Naive thymus-derived CD4-positive, alpha-beta T cell (primary cell): ENCODE data around the gene SMPX. TPM values are rescaled to one million over a fixed set of nuclear protein-coding genes. Genes with fewer than 3 reads are reported as not detected.

ENCODE experiments used
- ATAC-seq: fragments of 150-1000 bp; cut with Tn5 transposase; 2 replicates; pipeline ENCODE4 v1.10.0; 2021; ENCODE audit warnings: mild to moderate bottlenecking, moderate library complexity
- CTCF ChIA-PET: fragments of 350-600 bp; sonication (Branson Sonifier 250); formaldehyde crosslinking; loops from one replicate; lab custom pipeline; 2021; ENCODE audit warnings: antibody characterized with exemption; lab: Charles Lee
- POLR2A ChIA-PET: fragments of 350-600 bp; sonication (Branson Sonifier 250); formaldehyde crosslinking; loops from one replicate; lab custom pipeline; 2021; ENCODE audit warnings: antibody characterized with exemption, inconsistent platforms; lab: Charles Lee
- DNase-seq, 9 donors: peaks; one replicate each; pipeline versions ENCODE4 v3.0.0 to v3.0.0-alpha.2; 2020 to 2022; ENCODE audit warnings: mixed read lengths in 1 of 9
- H3K27ac ChIP-seq: one replicate; pipeline ENCODE4 v1.7.0; 2013; ENCODE audit warnings: mild to moderate bottlenecking, low read depth, low read length, moderate library complexity
- H3K27me3 ChIP-seq, 2 donors: one replicate each; pipeline ENCODE4 v1.7.0; 2013; ENCODE audit warnings: low read length in 2 of 2, mild to moderate bottlenecking in 2 of 2, moderate library complexity in 2 of 2; ENCODE audit not compliant: control insufficient read depth in 2 of 2, insufficient read depth in 2 of 2
- H3K36me3 ChIP-seq, 3 experiments: 1 replicate in 2 of 3; 2 replicates in 1 of 3; pipeline ENCODE4 v1.7.0; 2013; ENCODE audit warnings: low read length in 3 of 3, mild to moderate bottlenecking in 3 of 3, moderate library complexity in 1 of 3; ENCODE audit not compliant: insufficient read depth in 3 of 3, control insufficient read depth in 2 of 3
- H3K4me1 ChIP-seq, 2 donors: one replicate each; pipeline ENCODE4 v1.7.0; 2013; ENCODE audit warnings: low read length in 2 of 2, mild to moderate bottlenecking in 2 of 2, moderate library complexity in 1 of 2; ENCODE audit not compliant: control insufficient read depth in 2 of 2, insufficient read depth in 2 of 2
- H3K4me3 ChIP-seq: 2 replicates; pipeline ENCODE4 v1.7.0; 2013; ENCODE audit warnings: mild to moderate bottlenecking, low read length
- H3K9me3 ChIP-seq, 3 experiments: 1 replicate in 2 of 3; 2 replicates in 1 of 3; pipeline ENCODE4 v1.7.0; 2013; ENCODE audit warnings: low read length in 3 of 3; ENCODE audit not compliant: control insufficient read depth in 2 of 3
- H3K27ac Mint-ChIP-seq, 9 donors: one replicate each; pipeline ENCODE4 v1.8.0; 2020 to 2022; ENCODE audit warnings: mixed read lengths in 9 of 9, mild to moderate bottlenecking in 8 of 9, moderate library complexity in 5 of 9, inconsistent platforms in 2 of 9
- H3K27me3 Mint-ChIP-seq, 5 donors: one replicate each; pipeline ENCODE4 v1.8.0; 2021 to 2022; ENCODE audit warnings: mixed read lengths in 5 of 5, mild to moderate bottlenecking in 1 of 5
- H3K36me3 Mint-ChIP-seq, 5 donors: one replicate each; pipeline ENCODE4 v1.8.0; 2020 to 2022; ENCODE audit warnings: mixed read lengths in 5 of 5, mild to moderate bottlenecking in 3 of 5, inconsistent platforms in 1 of 5
- H3K4me1 Mint-ChIP-seq, 7 donors: one replicate each; pipeline ENCODE4 v1.8.0; 2020 to 2022; ENCODE audit warnings: mixed read lengths in 7 of 7, mild to moderate bottlenecking in 3 of 7, inconsistent platforms in 1 of 7
- H3K4me3 Mint-ChIP-seq, 10 donors: one replicate each; pipeline ENCODE4 v1.8.0; 2020 to 2022; ENCODE audit warnings: mild to moderate bottlenecking in 10 of 10, mixed read lengths in 10 of 10, moderate library complexity in 6 of 10, inconsistent platforms in 2 of 10
- H3K9me3 Mint-ChIP-seq, 11 donors: one replicate each; pipeline ENCODE4 v1.8.0; 2020 to 2022; ENCODE audit warnings: mixed read lengths in 11 of 11, mild to moderate bottlenecking in 4 of 11, inconsistent platforms in 1 of 11, moderate library complexity in 1 of 11
- intact Hi-C, 2 donors: fragments of 100-400 bp; cut with micrococcal nuclease; formaldehyde crosslinking; loops; one replicate each; pipeline ENCODE4 v1.15.1; 2023
- polyA plus RNA-seq, 2 donors: library from polyadenylated mRNA; unstranded; fragments of 300-500 nt; fragmentation: Illumina TruSeq; gene quantifications; one replicate each; pipeline ENCODE4 v1.2.3, GENCODE V29; 2021
- total RNA-seq, 6 experiments: library from RNA in 5 of 6; stranded (reverse) in 5 of 6; gene quantifications; 1 replicate in 5 of 6; 2 replicates in 1 of 6; pipeline ENCODE4 v1.2.3 and lab custom pipeline; 2021 to 2026

Gene SMPX
- total and polyA plus RNA-seq, 7 experiments from 2014 or later = not detected

- H3K27me3 ChIP-seq = no peaks in the 10 kb centered on the region
- Mint-ChIP-seq H3K4me1 (peaks cover 2 to 38% (median 35%) of the 10 kb centered on the region in 7 donors), H3K9me3 (peaks cover 0 to 17% (median 0%) of the 10 kb centered on the region in 11 donors), H3K27me3 (peaks cover 0 to 7% (median 0%) of the 10 kb centered on the region in 5 donors), H3K4me3 (peak overlapping the region in 2 of 10 donors; percentile 1 to 33), H3K27ac (peak overlapping the region in 2 of 9 donors; percentile 18 to 46), H3K36me3 (peaks cover 0 to 33% (median 3%) of the 10 kb centered on the region in 5 donors)
- H3K4me1 ChIP-seq = no peaks in the 10 kb centered on the region
- ATAC-seq (no peak), DNase-seq (no peak)
- H3K36me3 ChIP-seq = no peaks in the 10 kb centered on the region
- intact Hi-C loops = no loop called here
- CTCF ChIA-PET = no interaction called here
- H3K27ac ChIP-seq = no peak overlapping the region
- no peaks in the 10 kb centered on the region for H3K9me3 ChIP-seq
- H3K4me3 ChIP-seq = no peak overlapping the region
- POLR2A ChIA-PET = no interaction called here
These were observed 12.9 kb upstream of the SMPX start for GRCh38 chrX:21770631-21771321.

- H3K4me1 Mint-ChIP-seq = peaks cover 0 to 7% (median 2%) of the 10 kb centered on the region in 7 donors
- ATAC-seq (no peak), DNase-seq (no peak)
- Histone ChIP-seq H3K27ac (no peak overlapping the region), H3K9me3 (no peaks in the 10 kb centered on the region), H3K4me3 (no peak overlapping the region), H3K36me3 (no peaks in the 10 kb centered on the region), H3K27me3 (no peaks in the 10 kb centered on the region), H3K4me1 (no peaks in the 10 kb centered on the region)
- POLR2A ChIA-PET = no interaction called here
- H3K27ac Mint-ChIP-seq = no peak overlapping the region
- peaks cover 0 to 10% (median 2%) of the 10 kb centered on the region in 11 donors for H3K9me3 Mint-ChIP-seq
- intact Hi-C loops = no loop called here
- H3K36me3 Mint-ChIP-seq = peaks cover 0 to 4% (median 0%) of the 10 kb centered on the region in 5 donors
- no peak overlapping the region for H3K4me3 Mint-ChIP-seq
- CTCF ChIA-PET = no interaction called here
- H3K27me3 Mint-ChIP-seq = peaks cover 0 to 7% (median 0%) of the 10 kb centered on the region in 5 donors
These were observed 8.2 kb upstream of the SMPX start for GRCh38 chrX:21766101-21766500.

- H3K27ac Mint-ChIP-seq = no peak overlapping the region
- ATAC-seq = no peak
- peaks cover 0 to 7% (median 0%) of the 10 kb centered on the region in 5 donors for H3K27me3 Mint-ChIP-seq
- no peak for DNase-seq
- Histone ChIP-seq H3K9me3 (no peaks in the 10 kb centered on the region), H3K4me1 (no peaks in the 10 kb centered on the region), H3K4me3 (no peak overlapping the region), H3K27me3 (no peaks in the 10 kb centered on the region), H3K36me3 (no peaks in the 10 kb centered on the region), H3K27ac (no peak overlapping the region)
- peaks cover 0 to 12% (median 2%) of the 10 kb centered on the region in 11 donors for H3K9me3 Mint-ChIP-seq
- H3K4me3 Mint-ChIP-seq = no peak overlapping the region
- ChIA-PET POLR2A (no interaction called here), CTCF (no interaction called here)
- intact Hi-C loops = no loop called here
- peaks cover 0 to 3% (median 0%) of the 10 kb centered on the region in 7 donors for H3K4me1 Mint-ChIP-seq
- peaks cover 0 to 4% (median 0%) of the 10 kb centered on the region in 5 donors for H3K36me3 Mint-ChIP-seq
These were observed 6.1 kb upstream of the SMPX start for GRCh38 chrX:21764008-21764407.

GRCh38 chrX:21758488-21758887 is 572 bp upstream of the SMPX start:
- DNase-seq (no peak), ATAC-seq (no peak)
- Mint-ChIP-seq H3K9me3 (peaks cover 0 to 3% (median 0%) of the 10 kb centered on the region in 11 donors), H3K4me3 (no peak overlapping the region), H3K4me1 (peaks cover 0 to 3% (median 0%) of the 10 kb centered on the region in 7 donors), H3K27ac (no peak overlapping the region), H3K36me3 (no peaks in the 10 kb centered on the region), H3K27me3 (no peaks in the 10 kb centered on the region)
- Histone ChIP-seq H3K4me3 (no peak overlapping the region), H3K9me3 (no peaks in the 10 kb centered on the region), H3K36me3 (no peaks in the 10 kb centered on the region), H3K4me1 (no peaks in the 10 kb centered on the region), H3K27ac (no peak overlapping the region), H3K27me3 (no peaks in the 10 kb centered on the region)
- POLR2A ChIA-PET = no interaction called here
- intact Hi-C loops = no loop called here
- CTCF ChIA-PET = no interaction called here

GRCh38 chrX:21756785-21757529 is 959 bp downstream of the SMPX start:
- no peak overlapping the region for H3K27ac ChIP-seq
- no peaks in the 10 kb centered on the region for H3K36me3 ChIP-seq
- H3K9me3 ChIP-seq = no peaks in the 10 kb centered on the region
- peaks cover 0 to 2% (median 0%) of the 10 kb centered on the region in 11 donors for H3K9me3 Mint-ChIP-seq
- DNase-seq (no peak), ATAC-seq (no peak)
- H3K27me3 Mint-ChIP-seq = no peaks in the 10 kb centered on the region
- H3K4me1 Mint-ChIP-seq = peaks cover 0 to 3% (median 0%) of the 10 kb centered on the region in 7 donors
- no peak overlapping the region for H3K4me3 ChIP-seq
- H3K27me3 ChIP-seq = no peaks in the 10 kb centered on the region
- H3K4me3 Mint-ChIP-seq = no peak overlapping the region
- POLR2A ChIA-PET = no interaction called here
- no peaks in the 10 kb centered on the region for H3K4me1 ChIP-seq
- H3K27ac Mint-ChIP-seq = peak overlapping the region in 1 of 9 donors; percentile 59
- intact Hi-C loops = no loop called here
- H3K36me3 Mint-ChIP-seq = no peaks in the 10 kb centered on the region
- CTCF ChIA-PET = no interaction called here

GRCh38 chrX:21749924-21750323 is 8.0 kb downstream of the SMPX start:
- H3K27ac Mint-ChIP-seq = no peak overlapping the region
- H3K4me3 Mint-ChIP-seq = no peak overlapping the region
- intact Hi-C loops = loop anchor here in 1 of 2 donors (10.0 kb wide), 1 partner anchor 375 kb away; the partner anchor contains the start of gene CNKSR2
- Histone ChIP-seq H3K9me3 (no peaks in the 10 kb centered on the region), H3K27me3 (no peaks in the 10 kb centered on the region), H3K4me3 (no peak overlapping the region), H3K36me3 (no peaks in the 10 kb centered on the region), H3K4me1 (no peaks in the 10 kb centered on the region), H3K27ac (no peak overlapping the region)
- no peak for ATAC-seq
- ChIA-PET CTCF (no interaction called here), POLR2A (no interaction called here)
- no peaks in the 10 kb centered on the region for H3K9me3 Mint-ChIP-seq
- no peak for DNase-seq
- H3K36me3 Mint-ChIP-seq = no peaks in the 10 kb centered on the region
- H3K27me3 Mint-ChIP-seq = peaks cover 0 to 19% (median 0%) of the 10 kb centered on the region in 5 donors
- no peaks in the 10 kb centered on the region for H3K4me1 Mint-ChIP-seq
